GM21390 (cell line): ENCODE measurements around the gene ADAMTS17.
"Not testable (repeated sequence)": the region's sequence is repeated elsewhere in the genome, so short reads cannot be mapped to it uniquely, and the experiment has no call there.

Source experiments
- ATAC-seq: cut with Tn5 transposase; IDR thresholded peaks from one replicate; pipeline ENCODE4 v1.9.1; 2021; ENCODE audit not compliant: unreplicated experiment

Gene ADAMTS17

DNA sequence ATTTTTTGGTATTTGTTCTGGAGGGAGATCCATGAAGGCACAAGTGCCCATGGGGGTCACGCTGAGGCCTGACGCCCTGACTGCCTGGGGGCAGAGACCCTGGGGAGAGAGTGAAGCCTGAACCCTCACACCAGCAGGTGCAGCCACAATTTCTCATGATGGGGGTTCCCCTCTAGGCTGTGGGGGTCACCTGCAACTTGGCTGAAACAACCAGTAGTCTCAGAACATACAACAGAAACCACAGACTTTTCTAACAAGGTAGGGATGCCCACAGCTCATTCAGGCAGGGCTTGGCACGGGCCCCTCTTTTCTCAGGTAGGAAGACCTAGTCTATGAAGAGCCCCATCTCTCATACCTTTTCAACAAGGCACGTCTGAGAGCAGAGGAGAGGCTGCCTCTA lies 245.1 kb downstream of the ADAMTS17 start:
- ATAC-seq: no peak

DNA sequence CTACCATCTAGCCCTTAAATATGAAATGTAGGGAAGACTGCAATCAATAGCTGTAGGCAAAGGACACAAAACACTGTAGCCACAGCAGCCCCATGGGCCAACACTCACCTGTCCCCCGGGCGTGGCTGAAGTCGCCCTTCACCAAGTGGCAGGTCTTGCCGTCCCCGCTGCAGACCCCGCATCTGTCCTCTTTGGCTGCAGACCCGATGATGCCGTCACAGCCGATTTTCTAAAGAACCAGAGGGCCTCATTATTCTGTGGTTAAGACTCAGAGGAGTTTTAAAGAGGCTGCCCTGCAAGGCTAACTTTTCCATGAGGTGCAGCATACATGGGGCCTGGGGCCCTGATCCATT lies 245.6 kb downstream of the ADAMTS17 start:
- ATAC-seq: no peak

DNA sequence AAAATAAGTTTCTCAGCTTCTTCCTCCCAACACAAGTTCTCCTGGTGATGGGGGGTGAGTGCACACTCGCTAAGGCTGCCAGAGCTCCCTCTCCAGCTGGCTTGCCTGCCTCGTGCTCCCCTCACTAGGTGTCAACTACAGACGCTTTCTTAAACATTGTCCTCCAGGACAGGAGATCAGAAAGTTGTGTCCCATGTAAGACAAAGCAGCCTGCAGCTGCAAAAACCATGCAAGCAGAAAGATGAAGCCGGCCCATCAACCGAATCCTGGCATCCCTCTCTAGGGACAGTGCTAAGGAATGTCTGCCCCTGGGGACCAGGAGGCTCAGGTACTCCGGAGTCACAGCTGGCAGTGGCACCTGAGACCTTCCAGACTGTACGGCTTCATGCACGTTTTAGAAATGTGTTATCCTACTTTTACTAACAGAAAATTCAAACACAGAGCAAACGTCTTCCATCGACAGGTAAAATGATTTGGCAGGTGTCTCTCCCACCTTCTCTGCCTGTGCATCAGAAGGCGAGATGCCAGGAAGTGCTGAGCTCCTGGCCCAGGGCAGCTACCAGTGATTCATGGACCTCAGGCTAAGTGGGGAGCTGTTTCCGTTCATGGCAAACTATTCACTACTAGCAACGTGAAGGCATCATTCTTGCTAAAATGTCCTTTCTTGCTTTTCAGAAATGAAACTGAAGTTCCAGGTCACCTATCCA lies 246.1 kb downstream of the ADAMTS17 start:
- ATAC-seq: no peak

DNA sequence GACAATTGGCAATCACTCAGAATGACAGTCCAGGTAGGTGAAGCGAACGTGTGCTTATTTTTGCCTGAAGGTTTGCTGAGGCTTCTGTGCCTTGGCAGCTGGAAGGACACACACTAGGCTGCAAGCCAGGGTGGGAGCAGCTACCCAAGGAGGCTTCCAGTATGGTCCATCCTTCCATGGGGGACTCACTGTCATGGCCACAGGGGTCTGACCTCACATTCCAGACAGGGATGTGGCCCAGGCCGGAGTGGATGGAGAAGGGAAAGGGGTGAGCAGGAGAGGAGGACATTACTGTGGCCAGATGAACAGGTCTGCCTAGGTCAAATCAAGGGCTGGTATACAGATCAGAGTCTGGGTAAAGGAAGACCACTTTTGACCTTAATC lies 247.7 kb downstream of the ADAMTS17 start:
- ATAC-seq: no peak

DNA sequence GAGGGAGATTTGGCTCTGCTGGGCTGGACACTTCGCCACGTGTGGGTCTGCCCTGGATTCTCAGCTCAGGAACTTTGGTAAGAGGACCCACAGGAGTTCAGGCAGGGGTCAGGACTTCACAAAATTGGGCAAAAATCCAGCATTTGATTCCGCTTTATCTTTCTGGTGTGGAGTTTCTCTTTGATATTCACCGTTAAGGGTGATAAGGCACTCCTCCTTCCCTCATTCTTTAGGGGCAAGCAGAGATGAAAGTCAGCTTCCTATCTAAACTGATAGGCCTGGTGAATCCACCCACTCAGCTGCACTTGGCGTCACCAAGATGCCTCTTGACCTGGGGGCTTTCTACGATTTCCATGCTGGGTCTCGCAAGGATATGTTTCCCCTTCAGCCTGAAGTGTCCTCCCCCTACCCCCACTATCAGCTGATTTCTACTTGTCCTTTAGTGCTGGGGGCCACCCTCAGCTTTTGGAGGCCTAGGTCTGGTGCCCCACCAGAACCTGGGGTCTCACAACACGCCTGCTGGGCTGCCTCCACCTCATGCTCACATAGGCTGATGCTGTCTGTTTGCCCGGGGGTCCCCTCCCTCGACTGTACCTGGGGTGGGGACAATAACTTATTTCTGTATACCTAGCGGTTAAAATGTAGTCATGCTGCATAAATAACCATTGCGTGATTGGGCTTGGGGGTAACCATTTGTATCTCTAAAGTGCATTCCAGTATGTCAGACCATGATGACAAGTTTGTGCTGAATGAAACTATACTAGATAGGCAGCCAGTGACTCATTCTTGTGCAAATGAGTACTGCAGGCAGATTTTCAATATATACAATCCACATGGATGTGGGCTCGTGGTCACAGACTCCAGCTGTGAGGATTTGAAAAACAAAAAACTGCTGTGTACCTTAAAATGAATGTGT lies 248.3 kb downstream of the ADAMTS17 start:
- no peak for ATAC-seq

DNA sequence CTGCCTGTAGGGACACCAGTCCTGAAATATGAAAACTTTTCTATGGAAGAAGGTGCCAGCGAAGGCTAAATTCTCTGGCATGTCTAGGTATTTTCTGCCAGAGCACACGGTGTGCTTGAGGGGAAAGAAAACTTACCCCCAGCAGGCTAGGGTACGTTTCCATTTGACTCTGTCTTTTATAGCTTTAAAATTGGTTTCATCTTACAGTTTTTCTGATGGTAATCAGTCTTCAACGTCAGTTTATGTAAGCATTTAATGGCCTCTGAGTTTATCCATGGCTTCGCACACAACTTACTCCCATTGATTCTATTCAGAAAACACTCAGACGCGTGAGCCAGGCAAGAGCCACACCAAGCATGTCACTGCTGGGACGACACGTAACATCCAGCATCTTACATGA lies 249.7 kb downstream of the ADAMTS17 start:
- no peak for ATAC-seq

DNA sequence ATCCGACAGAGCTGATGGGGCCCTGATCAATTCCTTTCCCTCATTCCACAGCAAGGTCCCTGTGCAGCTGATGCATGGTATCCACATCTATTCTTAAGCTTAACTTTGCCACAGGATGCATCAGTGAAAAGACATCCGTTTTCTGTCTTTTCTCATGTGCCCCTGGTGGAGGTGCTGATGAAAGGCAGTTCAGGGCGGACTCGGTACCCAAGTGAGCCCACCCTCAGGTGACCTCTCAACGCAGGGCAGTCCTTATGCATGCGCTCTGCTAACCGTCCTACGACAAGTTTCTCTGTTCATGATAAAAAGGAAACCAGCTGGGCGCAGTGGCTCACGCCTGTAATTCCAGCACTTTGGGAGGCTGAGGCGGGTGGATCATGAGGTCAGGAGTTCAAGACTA lies 251.4 kb downstream of the ADAMTS17 start:
- ATAC-seq: no peak

DNA sequence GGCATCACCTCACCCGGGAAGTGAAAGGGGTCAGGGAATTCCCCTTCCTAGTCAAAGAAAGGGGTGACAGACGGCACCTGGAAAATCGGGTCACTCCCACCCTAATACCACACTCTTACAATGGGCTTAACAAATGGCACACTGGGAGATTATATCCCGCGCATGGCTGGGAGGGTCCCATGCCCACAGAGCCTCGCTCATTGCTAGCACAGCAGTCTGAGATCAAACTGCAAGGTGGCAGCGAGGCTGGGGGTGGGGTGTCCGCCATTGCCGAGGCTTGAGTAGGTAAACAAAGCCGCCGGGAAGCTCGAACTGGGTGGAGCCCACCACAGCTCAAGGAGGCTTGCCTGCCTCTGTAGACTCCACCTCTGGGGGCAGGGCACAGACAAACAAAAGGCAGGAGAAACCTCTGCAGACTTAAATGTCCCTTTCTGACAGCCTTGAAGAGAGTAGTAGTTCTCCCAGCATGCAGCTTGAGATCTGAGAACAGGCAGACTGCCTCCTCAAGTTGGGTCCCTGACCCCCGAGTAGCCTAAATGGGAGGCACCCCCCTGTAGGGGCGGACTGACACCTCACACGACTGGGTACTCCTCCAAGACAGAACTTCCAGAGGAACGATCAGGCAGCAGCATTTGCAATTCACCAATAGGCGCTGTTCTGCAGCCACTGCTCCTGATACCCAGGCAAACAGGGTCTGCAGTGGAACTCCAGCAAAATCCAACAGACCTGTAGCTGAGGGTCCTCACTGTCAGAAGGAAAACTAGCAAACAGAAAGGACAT lies 257.5 kb downstream of the ADAMTS17 start:
- ATAC-seq: not testable (repeated sequence)

DNA sequence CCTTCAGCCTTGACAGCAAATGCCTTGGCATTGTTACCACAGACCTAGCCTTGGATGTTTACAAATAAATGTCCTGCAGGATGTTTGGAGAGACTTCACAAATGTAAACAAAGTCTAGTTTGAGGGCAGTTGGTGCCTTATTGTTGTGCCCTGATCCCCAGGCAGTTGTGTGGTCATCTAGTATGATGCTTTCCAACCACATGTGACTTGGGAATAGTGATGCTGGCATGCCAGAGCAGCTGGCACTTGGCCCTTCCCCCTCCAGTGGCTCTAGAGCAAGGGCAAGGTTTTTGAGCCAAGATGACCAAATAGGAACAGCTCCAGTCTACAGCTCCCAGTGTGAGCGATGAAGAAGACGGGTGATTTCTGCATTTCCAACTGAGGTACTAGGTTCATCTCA lies 258.2 kb downstream of the ADAMTS17 start:
- no peak for ATAC-seq

DNA sequence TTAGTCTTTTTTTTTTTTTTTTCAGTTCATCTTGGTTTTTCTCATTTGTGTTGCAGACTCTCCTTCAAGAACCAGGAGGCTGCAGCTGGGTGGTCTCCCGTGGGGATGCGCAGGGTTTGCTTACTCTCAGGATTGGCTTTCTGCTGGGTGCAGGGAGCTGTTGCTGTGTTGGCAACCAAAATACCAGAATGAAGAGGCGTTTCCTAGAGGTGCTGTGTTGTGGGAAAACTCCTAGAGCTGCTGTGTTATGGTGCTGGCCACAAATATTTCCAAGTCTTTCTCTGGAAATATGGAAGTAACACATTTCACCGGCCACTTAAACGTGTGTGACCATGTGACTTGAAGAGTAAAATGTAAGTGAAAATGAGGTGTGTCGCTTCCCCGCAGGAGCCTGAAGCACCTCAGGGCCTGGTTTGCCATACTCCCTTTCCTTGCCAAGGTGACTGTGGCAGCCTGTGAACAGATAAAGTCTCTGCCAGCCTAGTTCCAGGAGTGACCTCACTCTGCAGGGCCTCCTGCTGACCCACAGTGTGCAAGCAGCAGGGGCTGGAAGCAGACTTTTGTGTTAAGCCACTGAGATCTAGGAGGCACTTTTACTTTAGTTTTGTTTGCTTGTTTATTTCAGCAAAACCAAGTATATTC lies 258.9 kb downstream of the ADAMTS17 start:
- ATAC-seq: no peak

DNA sequence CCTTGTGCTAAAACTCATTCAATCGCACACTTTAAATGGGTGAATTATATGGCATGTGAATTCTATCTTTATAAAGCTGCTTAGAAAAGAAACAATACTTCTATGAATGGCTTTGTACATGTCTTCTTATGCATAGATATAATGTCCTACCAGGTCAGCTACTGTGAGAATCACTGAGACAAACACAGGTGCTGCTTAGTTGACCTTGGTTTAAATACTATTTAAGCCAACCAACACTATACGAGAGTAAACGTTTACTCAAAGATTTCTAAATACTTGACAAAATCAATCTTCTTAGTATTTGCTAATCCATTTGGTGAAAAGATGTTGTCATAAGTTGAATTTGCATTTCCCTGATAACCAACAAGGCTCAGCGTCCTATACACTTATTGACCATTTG lies 260.3 kb downstream of the ADAMTS17 start:
- no peak for ATAC-seq

DNA sequence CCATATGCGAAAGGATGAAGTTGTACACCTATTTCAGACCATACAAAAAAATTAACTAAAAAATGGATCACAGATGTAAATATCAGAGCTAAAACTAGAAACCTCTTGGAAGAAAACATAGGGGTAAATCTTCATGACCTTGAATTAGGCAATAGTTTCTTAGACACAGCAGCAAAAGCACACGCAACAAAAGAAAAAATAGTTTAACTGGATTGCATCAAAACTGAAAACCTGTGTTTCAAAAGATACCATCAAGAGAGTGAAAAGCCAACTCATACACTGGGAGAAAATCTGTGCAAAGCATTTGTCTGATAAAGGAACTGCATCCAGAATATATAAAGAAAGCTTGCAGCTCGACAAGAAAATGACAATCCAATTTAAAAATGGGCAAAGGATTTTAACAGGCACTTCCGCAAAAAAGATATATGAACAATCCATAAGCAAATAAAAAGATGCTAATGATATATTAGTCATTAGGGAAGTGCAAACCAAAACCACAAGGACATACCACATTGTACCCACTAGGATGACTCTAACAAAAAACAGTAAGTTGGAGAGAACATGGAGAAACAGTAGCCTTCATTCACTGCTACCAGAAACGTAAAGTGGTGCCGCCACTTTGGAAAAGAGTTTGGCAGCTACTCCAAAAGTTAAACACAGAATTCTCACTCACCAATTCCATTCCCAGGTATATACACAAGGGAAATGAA lies 263.1 kb downstream of the ADAMTS17 start:
- ATAC-seq: no peak

DNA sequence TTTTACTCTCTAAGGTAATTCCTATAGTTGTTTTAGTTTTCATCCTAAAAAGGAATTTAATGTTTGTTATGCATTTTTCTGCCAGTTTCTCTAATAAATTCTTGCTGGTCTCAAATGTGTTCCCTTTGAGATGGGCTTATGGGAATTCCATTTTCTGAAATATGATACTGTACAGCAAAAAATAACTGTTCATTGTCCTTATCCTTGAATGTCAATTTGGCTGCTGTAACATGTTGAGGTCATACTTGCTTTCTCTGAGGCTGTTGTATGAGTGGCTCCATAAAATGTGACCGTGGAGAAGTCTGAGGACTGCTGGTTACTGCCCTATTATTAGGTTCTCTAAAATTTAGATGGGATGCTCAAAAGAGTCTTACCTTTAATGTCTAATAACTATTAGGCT lies 266.5 kb downstream of the ADAMTS17 start:
- no peak for ATAC-seq

DNA sequence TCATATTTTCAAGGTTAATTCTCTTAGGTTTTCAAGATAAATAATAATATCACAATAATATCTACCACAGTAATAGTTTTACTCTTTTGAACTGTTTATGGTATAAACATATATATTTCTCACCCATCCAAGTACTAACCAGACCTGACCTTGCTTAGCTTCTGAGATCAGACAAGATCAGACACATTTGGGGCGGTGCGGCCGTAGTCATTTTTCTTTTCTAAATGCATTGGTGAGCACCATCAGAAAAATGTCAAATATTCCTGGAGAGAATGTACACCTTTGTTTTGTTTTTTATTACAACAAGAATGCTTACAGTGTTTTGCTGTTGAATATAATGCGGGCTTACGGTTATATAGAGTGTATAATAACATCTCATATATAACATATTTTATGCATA lies 267.8 kb downstream of the ADAMTS17 start:
- no peak for ATAC-seq

DNA sequence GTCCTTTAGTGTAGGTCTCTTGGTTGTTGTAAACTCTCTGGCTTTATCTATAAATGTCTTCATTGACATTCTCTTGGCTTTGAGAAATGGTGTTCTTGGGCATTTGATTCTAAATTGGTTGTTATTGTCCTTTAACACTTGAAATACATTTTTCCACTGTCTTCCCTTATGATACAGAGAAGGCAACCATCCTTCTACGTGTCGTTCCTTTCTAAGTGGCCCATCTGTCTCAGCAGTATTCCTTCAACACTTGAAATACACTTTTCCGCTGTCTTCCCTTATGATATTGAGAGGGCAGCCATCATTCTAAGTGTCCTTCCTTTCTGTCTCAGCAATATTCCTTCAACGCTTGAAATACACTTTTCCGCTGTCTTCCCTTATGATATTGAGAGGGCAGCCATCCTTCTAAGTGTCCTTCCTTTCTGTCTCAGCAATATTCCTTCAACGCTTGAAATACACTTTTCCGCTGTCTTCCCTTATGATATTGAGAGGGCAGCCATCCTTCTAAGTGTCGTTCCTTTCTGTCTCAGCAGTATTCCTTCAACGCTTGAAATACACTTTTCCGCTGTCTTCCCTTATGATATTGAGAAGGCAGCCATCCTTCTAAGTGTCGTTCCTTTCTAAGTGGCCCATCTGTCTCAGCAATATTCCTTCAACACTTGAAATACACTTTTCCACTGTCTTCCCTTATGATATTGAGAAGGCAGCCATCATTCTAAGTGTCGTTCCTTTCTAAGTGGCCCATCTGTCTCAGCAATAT lies 275.1 kb downstream of the ADAMTS17 start:
- ATAC-seq: not testable (repeated sequence)

DNA sequence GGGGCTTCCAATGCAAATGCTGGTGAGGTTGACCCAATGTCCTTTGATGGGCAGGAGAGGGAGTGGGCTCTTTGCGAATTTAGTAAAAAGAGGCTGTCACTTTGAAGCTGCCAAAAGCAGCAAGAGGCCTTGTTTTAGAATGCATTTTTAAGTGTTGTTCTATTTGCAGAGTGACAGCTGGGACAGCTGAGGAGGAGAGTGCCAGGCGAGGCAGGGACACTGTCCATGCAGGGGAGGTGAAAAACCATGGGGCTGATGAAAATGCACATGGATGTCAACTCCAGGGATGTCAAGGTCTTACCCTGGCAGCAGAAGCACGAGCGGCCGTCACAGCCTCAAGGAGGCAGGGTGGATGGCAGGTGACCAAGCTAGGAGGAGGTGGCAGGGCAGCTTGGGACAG lies 279.8 kb downstream of the ADAMTS17 start:
- ATAC-seq: no peak

DNA sequence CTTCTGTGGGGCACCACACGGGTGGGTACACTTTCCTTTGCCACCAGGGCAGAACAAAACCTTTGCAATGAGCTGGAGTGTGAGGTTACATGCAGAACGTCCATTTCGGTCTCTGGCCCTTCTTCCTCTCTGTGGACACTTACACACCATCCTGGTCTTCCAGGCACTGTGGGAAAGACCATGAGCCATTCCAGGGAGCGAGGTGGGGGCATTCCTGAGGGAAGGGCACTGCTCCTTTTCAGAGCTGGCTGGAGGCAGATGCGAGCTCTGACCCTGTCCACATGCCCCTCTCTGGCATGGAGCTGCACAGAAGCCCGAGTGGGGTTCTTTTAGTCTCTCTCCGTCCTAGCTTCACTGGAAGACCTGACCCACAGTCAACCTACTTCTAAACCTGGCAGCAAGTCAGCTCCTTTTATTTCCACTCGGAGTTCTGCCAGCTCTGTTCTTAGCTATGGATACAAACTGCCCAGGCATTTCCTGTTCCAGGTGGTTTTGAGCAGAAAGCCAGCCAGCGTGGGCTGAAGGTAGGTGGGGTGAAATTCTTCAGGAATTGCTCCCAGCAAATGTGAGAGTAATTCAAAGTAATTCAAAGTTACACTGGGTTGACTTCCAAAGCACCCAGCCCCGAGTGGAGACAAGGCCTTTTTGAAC lies 281.4 kb downstream of the ADAMTS17 start:
- no peak for ATAC-seq

DNA sequence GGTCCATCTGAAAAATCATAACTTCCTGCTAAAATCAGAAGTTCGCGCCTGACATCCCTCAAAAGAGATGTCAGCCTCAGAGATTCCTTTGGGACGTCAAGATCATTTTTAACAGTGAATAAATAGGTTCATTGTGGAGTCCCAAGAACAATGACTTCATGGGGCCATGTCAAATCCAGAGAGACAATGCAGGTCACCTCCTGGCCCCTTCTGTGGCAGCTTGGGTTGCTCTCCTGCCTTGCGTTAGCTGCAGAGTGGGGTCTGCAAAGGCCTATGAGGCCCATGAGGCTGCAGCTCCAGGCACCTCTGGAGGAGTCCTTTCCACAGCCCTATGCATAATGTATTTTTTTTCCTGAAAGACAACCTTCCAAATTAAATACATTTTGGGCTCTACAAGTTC lies 282.3 kb downstream of the ADAMTS17 start:
- no peak for ATAC-seq

DNA sequence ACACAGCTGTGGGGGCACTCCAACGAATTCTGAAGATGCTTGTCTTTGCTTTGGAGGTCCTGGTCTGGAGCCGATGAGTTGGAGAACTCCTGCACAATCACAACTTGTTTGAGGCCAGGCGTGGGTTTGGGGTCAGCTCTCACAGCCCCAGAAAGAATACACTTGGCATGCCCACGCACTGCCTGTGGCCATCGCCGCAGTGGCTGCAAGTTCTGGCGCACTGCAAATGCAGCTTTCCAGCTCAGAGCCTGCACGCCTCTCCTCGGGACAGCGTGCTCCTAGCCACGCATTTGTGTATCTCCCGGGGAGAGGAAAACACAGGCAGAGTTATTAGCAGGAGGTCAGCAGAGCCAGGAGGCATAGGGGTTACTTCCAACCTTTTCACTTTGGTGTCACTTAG lies 282.7 kb downstream of the ADAMTS17 start:
- no peak for ATAC-seq
